ENCODE results near the gene MBNL1. TPM values are rescaled to one million over a fixed set of nuclear protein-coding genes. Genes with fewer than 3 reads are reported as not detected.

The MBNL1 gene
- total RNA-seq, 2 donors from 2014 or later: 149 to 191 TPM

- intact Hi-C loops (cut with DNase I): loop anchor here (5.0 to 10.0 kb wide), 3 partner anchors 50 to 492 kb away; no protein-coding TSS in a partner anchor
- H3K36me3 ChIP-seq: no peaks in the 10 kb centered on the region
- no peak overlapping the region for H3K27ac ChIP-seq
- H3K9me3 ChIP-seq: no peaks in the 10 kb centered on the region
- no peak overlapping the region for H3K9ac ChIP-seq (ENCODE audit: low read depth in 2 of 2, low read length in 2 of 2)
- no peak for DNase-seq
- TF ChIP-seq CTCF (IDR thresholded peaks at IDR 0.05): no peak
- H3K27me3 ChIP-seq: no peaks in the 10 kb centered on the region
- no peak overlapping the region for H3K4me3 ChIP-seq
- no peaks in the 10 kb centered on the region for H3K4me1 ChIP-seq
These were observed 203.9 kb downstream of the MBNL1 start for GRCh38 chr3:152472672-152472954.

GRCh38 chr3:152474585-152474984 is 205.9 kb downstream of the MBNL1 start:
- intact Hi-C loops (cut with DNase I): loop anchor here (5.0 to 10.0 kb wide), 3 partner anchors 48 to 490 kb away; no protein-coding TSS in a partner anchor
- Histone ChIP-seq H3K27ac (no peak overlapping the region), H3K9me3 (no peaks in the 10 kb centered on the region), H3K9ac (ENCODE audit: low read depth in 2 of 2, low read length in 2 of 2) (no peak overlapping the region), H3K27me3 (no peaks in the 10 kb centered on the region), H3K4me1 (no peaks in the 10 kb centered on the region), H3K4me3 (no peak overlapping the region), H3K36me3 (no peaks in the 10 kb centered on the region)
- peak; percentile 51 for TF ChIP-seq CTCF (IDR thresholded peaks at IDR 0.05)
- no peak for DNase-seq

GRCh38 chr3:152477422-152477821 is 208.7 kb downstream of the MBNL1 start:
- no peaks in the 10 kb centered on the region for H3K27me3 ChIP-seq
- no peak overlapping the region for H3K27ac ChIP-seq
- H3K9ac ChIP-seq (ENCODE audit: low read depth in 2 of 2, low read length in 2 of 2): no peak overlapping the region
- DNase-seq: no peak
- intact Hi-C loops (cut with DNase I): loop anchor here (10.0 kb wide), 2 partner anchors 97 to 487 kb away; no protein-coding TSS in a partner anchor
- H3K4me1 ChIP-seq: no peaks in the 10 kb centered on the region
- H3K9me3 ChIP-seq: no peaks in the 10 kb centered on the region
- no peak overlapping the region for H3K4me3 ChIP-seq
- TF ChIP-seq CTCF (IDR thresholded peaks at IDR 0.05): no peak
- H3K36me3 ChIP-seq: no peaks in the 10 kb centered on the region

- no peaks in the 10 kb centered on the region for H3K36me3 ChIP-seq
- TF ChIP-seq CTCF (IDR thresholded peaks at IDR 0.05): no peak
- H3K9me3 ChIP-seq: no peaks in the 10 kb centered on the region
- no peak overlapping the region for H3K9ac ChIP-seq (ENCODE audit: low read depth in 2 of 2, low read length in 2 of 2)
- intact Hi-C loops (cut with DNase I): no loop called here
- no peaks in the 10 kb centered on the region for H3K27me3 ChIP-seq
- H3K4me3 ChIP-seq: no peak overlapping the region
- H3K4me1 ChIP-seq: no peaks in the 10 kb centered on the region
- H3K27ac ChIP-seq: no peak overlapping the region
- DNase-seq: no peak
These were observed 211.7 kb downstream of the MBNL1 start for GRCh38 chr3:152480282-152480953.

- H3K4me3 ChIP-seq: no peak overlapping the region
- intact Hi-C loops (cut with DNase I): no loop called here
These were observed 217.6 kb downstream of the MBNL1 start for GRCh38 chr3:152486364-152486763.

More at GRCh38 chr3:152486364-152486763, 217.6 kb downstream of the MBNL1 start:
- DNase-seq: no peak
- no peak for TF ChIP-seq CTCF (IDR thresholded peaks at IDR 0.05)
- Histone ChIP-seq H3K27ac (no peak overlapping the region), H3K4me1 (no peaks in the 10 kb centered on the region), H3K27me3 (no peaks in the 10 kb centered on the region), H3K36me3 (no peaks in the 10 kb centered on the region), H3K9ac (ENCODE audit: low read depth in 2 of 2, low read length in 2 of 2) (no peak overlapping the region), H3K9me3 (no peaks in the 10 kb centered on the region)
